IPS DF 6.9 (cell line): ENCODE measurements around the gene GARIN5A.

Source experiments
- DNase-seq: peaks from one replicate; pipeline ENCODE4 v3.0.0-alpha.2; 2013; ENCODE audit warnings: low read depth, low spot score
- H3K27ac ChIP-seq: one replicate; pipeline ENCODE4 v1.5.1; 2013; ENCODE audit warnings: low read length, control low read depth
- H3K27me3 ChIP-seq: 2 replicates; pipeline ENCODE4 v1.6.1; 2013; ENCODE audit warnings: mild to moderate bottlenecking, low read length; ENCODE audit not compliant: control insufficient read depth, insufficient read depth
- H3K36me3 ChIP-seq: 2 replicates; pipeline ENCODE4 v1.6.1; 2013; ENCODE audit warnings: low read length; ENCODE audit not compliant: control insufficient read depth, insufficient read depth
- H3K4me1 ChIP-seq: 2 replicates; pipeline ENCODE4 v1.6.1; 2013; ENCODE audit warnings: low read length; ENCODE audit not compliant: control insufficient read depth, insufficient read depth
- H3K4me3 ChIP-seq: 2 replicates; pipeline ENCODE4 v1.5.1; 2013; ENCODE audit warnings: mild to moderate bottlenecking, low read length
- H3K9me3 ChIP-seq: 2 replicates; pipeline ENCODE4 v1.6.1; 2013; ENCODE audit warnings: low read length, inconsistent platforms; ENCODE audit not compliant: control insufficient read depth, insufficient read depth
- WGBS: extraction: QIAGEN DNeasy Blood & Tissue Kit; methylation state at CpG from one replicate; pipeline ENCODE4 v1.1.7; 2013; ENCODE audit warnings: mixed read lengths, missing lambda C conversion rate; ENCODE audit not compliant: insufficient read length, insufficient coverage; 5-methylcytosine and 5-hydroxymethylcytosine counted together

The GARIN5A gene

GRCh38 chr19:50486823-50487515 is 10.3 kb upstream of the GARIN5A start:
- Histone ChIP-seq H3K27me3 (no peaks in the 10 kb centered on the region; the same call in 1 of the 2 replicates), H3K4me1 (no peaks in the 10 kb centered on the region; the same call in 1 of the 2 replicates), H3K4me3 (no peak overlapping the region), H3K9me3 (peaks cover 12% of the 10 kb centered on the region), H3K36me3 (no peaks in the 10 kb centered on the region; the same call in 1 of the 2 replicates), H3K27ac (no peak overlapping the region)
- no CpG with 5 or more reads among the region's 18 CpGs for WGBS
- DNase-seq, result no peak

GRCh38 chr19:50485284-50485955 is 8.8 kb upstream of the GARIN5A start:
- no CpG with 5 or more reads among the region's 10 CpGs for WGBS

DNA sequence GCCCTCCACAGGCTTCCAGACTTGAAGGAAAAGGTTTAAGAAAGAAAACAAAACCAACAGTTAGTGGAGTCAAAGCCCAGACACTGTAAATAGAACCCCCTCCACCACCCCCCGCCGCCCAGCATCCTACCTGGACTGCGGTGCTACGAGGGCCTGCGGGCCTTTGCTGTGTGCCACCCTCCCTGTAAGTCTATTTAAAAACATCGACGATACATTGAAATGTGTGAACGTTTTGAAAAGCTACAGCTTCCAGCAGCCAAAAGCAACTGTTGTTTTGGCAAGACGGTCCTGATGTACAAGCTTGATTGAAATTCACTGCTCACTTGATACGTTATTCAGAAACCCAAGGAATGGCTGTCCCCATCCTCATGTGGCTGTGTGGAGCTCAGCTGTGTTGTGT is 6.3 kb upstream of the GARIN5A start:
- Histone ChIP-seq H3K27ac (no peak overlapping the region), H3K9me3 (peaks cover 12% of the 10 kb centered on the region), H3K27me3 (no peaks in the 10 kb centered on the region; the same call in 1 of the 2 replicates), H3K36me3 (peaks cover 7% of the 10 kb centered on the region; the same call in 1 of the 2 replicates), H3K4me3 (no peak overlapping the region), H3K4me1 (no peaks in the 10 kb centered on the region; the same call in 1 of the 2 replicates)
- DNase-seq, result no peak
- WGBS, result no CpG with 5 or more reads among the region's 10 CpGs

More at GRCh38 chr19:50485284-50485955, 8.8 kb upstream of the GARIN5A start:
- H3K27ac ChIP-seq, result no peak overlapping the region
- H3K36me3 ChIP-seq, result peaks cover 6% of the 10 kb centered on the region; the same call in 1 of the 2 replicates
- H3K4me1 ChIP-seq, result no peaks in the 10 kb centered on the region; the same call in 1 of the 2 replicates
- H3K9me3 ChIP-seq, result peaks cover 12% of the 10 kb centered on the region
- DNase-seq, result no peak
- no peaks in the 10 kb centered on the region; the same call in 1 of the 2 replicates for H3K27me3 ChIP-seq
- no peak overlapping the region for H3K4me3 ChIP-seq

GRCh38 chr19:50482271-50482855 is 5.7 kb upstream of the GARIN5A start:
- Histone ChIP-seq H3K4me1 (no peaks in the 10 kb centered on the region; the same call in 1 of the 2 replicates), H3K27me3 (no peaks in the 10 kb centered on the region; the same call in 1 of the 2 replicates), H3K9me3 (peaks cover 11% of the 10 kb centered on the region), H3K4me3 (no peak overlapping the region), H3K27ac (no peak overlapping the region), H3K36me3 (peaks cover 7% of the 10 kb centered on the region; the same call in 1 of the 2 replicates)
- DNase-seq, result no peak
- WGBS, result no CpG with 5 or more reads among the region's 16 CpGs

GRCh38 chr19:50481351-50482149 is 4.9 kb upstream of the GARIN5A start:
- Histone ChIP-seq H3K4me3 (no peak overlapping the region), H3K4me1 (no peaks in the 10 kb centered on the region; the same call in 1 of the 2 replicates), H3K27ac (no peak overlapping the region), H3K36me3 (peaks cover 7% of the 10 kb centered on the region; the same call in 1 of the 2 replicates), H3K27me3 (no peaks in the 10 kb centered on the region; the same call in 1 of the 2 replicates), H3K9me3 (peaks cover 11% of the 10 kb centered on the region)
- no CpG with 5 or more reads among the region's 27 CpGs for WGBS
- DNase-seq, result no peak

DNA sequence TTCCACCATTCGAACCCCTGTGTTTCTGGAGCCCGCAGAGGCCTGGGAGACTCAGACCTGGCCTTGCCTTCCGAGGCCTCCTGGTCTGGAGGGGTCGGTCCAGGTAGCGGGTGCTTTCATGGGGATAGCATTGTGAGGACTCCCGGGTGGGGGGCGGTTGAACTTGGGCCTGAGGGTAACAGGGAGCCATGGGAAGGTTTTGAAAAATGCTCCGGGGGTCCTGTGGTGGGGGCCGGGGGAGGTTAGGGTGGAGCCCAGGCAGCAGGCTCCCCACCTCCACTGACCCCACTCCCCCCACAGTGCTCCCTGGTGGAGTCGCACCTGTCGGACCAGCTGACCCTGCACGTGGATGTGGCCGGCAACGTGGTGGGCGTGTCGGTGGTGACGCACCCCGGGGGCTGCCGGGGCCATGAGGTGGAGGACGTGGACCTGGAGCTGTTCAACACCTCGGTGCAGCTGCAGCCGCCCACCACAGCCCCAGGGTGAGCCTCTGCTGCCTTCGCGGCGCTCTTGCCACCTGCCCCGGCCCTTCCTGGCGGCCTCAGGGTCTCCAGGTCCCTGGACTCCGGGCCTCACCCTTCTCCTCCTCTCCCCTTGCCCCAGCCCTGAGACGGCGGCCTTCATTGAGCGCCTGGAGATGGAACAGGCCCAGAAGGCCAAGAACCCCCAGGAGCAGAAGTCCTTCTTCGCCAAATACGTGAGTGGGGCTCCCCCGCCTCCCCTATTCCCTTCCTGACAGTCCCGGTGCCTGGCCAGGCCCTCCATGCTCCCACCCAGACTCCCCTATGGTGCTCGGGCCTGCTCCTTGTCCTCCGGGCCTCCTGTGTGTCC is 3.8 kb upstream of the GARIN5A start:
- H3K27ac ChIP-seq, result no peak overlapping the region
- no peaks in the 10 kb centered on the region; the same call in 1 of the 2 replicates for H3K27me3 ChIP-seq
- peaks cover 7% of the 10 kb centered on the region; the same call in 1 of the 2 replicates for H3K36me3 ChIP-seq
- no peaks in the 10 kb centered on the region; the same call in 1 of the 2 replicates for H3K4me1 ChIP-seq
- WGBS, result no CpG with 5 or more reads among the region's 37 CpGs
- peaks cover 5% of the 10 kb centered on the region for H3K9me3 ChIP-seq
- H3K4me3 ChIP-seq, result no peak overlapping the region
- no peak for DNase-seq

GRCh38 chr19:50479761-50480251 is 3.2 kb upstream of the GARIN5A start:
- WGBS, result no CpG with 5 or more reads among the region's 16 CpGs
- DNase-seq, result no peak
- H3K9me3 ChIP-seq, result no peaks in the 10 kb centered on the region; the same call in 1 of the 2 replicates
- H3K4me3 ChIP-seq, result no peak overlapping the region
- H3K27ac ChIP-seq, result no peak overlapping the region
- peaks cover 7% of the 10 kb centered on the region; the same call in 1 of the 2 replicates for H3K36me3 ChIP-seq
- no peaks in the 10 kb centered on the region; the same call in 1 of the 2 replicates for H3K4me1 ChIP-seq
- no peaks in the 10 kb centered on the region; the same call in 1 of the 2 replicates for H3K27me3 ChIP-seq

DNA sequence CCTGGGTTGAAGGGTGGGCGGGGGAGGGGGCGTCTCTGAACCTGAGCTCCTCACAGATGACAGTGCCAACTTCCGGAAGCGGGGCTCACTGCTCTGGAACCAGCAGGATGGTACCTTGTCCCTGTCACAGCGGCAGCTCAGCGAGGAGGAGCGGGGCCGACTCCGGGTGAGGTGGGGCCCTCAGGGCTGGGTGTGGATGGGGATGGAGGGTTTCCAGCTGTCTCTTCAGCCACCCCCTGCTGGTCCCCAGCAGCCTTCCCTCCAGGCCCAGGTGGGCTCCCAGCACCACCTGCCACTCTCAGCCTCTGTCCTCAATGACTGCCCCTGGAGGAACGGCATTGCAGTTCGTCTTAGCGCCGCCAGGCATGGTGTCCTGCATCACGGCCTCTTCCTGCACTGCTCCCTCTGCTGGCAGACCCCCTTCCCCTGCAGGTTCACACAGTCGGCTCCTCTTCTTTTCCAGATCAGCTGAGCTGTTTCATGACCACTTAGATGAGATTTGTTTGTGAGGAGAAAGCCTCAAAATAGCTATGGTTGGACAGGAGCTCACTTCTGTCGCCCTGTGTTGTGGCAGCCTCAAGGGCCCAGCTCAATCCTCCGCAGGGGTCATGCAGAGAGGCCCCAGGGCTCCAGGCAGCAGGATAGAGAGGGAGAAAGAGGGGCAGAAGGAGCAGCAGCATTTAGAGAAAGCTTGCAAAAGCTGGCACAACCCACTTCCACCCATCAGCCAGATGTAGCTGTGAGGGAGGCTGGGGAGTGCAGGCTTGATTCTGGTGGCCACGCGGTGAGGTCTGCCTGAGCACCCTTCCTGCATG is 2.5 kb upstream of the GARIN5A start:
- H3K36me3 ChIP-seq, result peaks cover 7% of the 10 kb centered on the region; the same call in 1 of the 2 replicates
- H3K4me3 ChIP-seq, result no peak overlapping the region
- WGBS, result no CpG with 5 or more reads among the region's 19 CpGs
- no peak overlapping the region for H3K27ac ChIP-seq
- H3K9me3 ChIP-seq, result no peaks in the 10 kb centered on the region; the same call in 1 of the 2 replicates
- no peaks in the 10 kb centered on the region; the same call in 1 of the 2 replicates for H3K4me1 ChIP-seq
- DNase-seq, result no peak
- H3K27me3 ChIP-seq, result no peaks in the 10 kb centered on the region
